CD14-positive monocyte (primary cell): Measurements from ENCODE around the gene DUSP28. TPM values are rescaled to one million over a fixed set of nuclear protein-coding genes. Genes with fewer than 3 reads are reported as not detected.

Experiments
- DNase-seq, 3 donors: peaks; one replicate each; pipeline ENCODE4 v3.0.0-alpha.2; 2011 to 2022
- H2AFZ ChIP-seq: 2 replicates; pipeline ENCODE4 v1.6.0; 2012; ENCODE audit warnings: mild to moderate bottlenecking, low read depth, low read length, inconsistent platforms; ENCODE audit not compliant: insufficient read depth, poor library complexity, severe bottlenecking
- H3K27ac ChIP-seq, 2 donors: 1 replicate in 1 of 2; 2 replicates in 1 of 2; pipeline ENCODE4 v1.5.1; 2012 to 2013; ENCODE audit warnings: low read length in 2 of 2, control low read depth in 1 of 2, inconsistent platforms in 1 of 2, low read depth in 1 of 2, mild to moderate bottlenecking in 1 of 2
- H3K27me3 ChIP-seq, 2 donors: one replicate each; pipeline versions ENCODE4 v1.6.0 to v1.6.1; 2011 to 2013; ENCODE audit warnings: low read length in 2 of 2; ENCODE audit not compliant: control insufficient read depth in 2 of 2, insufficient read depth in 2 of 2
- H3K36me3 ChIP-seq, 2 donors: replicated peaks in 1 of 2; 1 replicate in 1 of 2; 2 replicates in 1 of 2; pipeline versions ENCODE4 v1.5.1 to v1.6.1; 2012 to 2013; ENCODE audit warnings: low read length in 2 of 2, control low read depth in 1 of 2, inconsistent platforms in 1 of 2, mild to moderate bottlenecking in 1 of 2; ENCODE audit not compliant: insufficient read depth in 2 of 2, control insufficient read depth in 1 of 2
- H3K4me1 ChIP-seq, 2 donors: 1 replicate in 1 of 2; 2 replicates in 1 of 2; pipeline versions ENCODE4 v1.5.1 to v1.6.1; 2012 to 2013; ENCODE audit warnings: low read length in 2 of 2, control low read depth in 1 of 2, inconsistent platforms in 1 of 2, mild to moderate bottlenecking in 1 of 2, moderate library complexity in 1 of 2; ENCODE audit not compliant: insufficient read depth in 2 of 2, control insufficient read depth in 1 of 2
- H3K4me2 ChIP-seq: replicated peaks from 2 replicates; pipeline ENCODE3; 2012; ENCODE audit warnings: low read length, moderate library complexity, mild to moderate bottlenecking; ENCODE audit not compliant: poor library complexity, severe bottlenecking; ENCODE audit errors: extremely low read depth
- H3K4me3 ChIP-seq, 3 experiments: fragments of 200-600 bp in 1 of 3; sonication (generic) in 1 of 3; replicated peaks in 1 of 3; 1 replicate in 2 of 3; 2 replicates in 1 of 3; pipeline ENCODE4 v1.5.1; 2011 to 2013; ENCODE audit warnings: low read length in 3 of 3, mild to moderate bottlenecking in 3 of 3, control low read depth in 2 of 3, low read depth in 2 of 3, inconsistent platforms in 1 of 3, moderate library complexity in 1 of 3
- H3K79me2 ChIP-seq: 2 replicates; pipeline ENCODE4 v1.6.0; 2012; ENCODE audit warnings: mild to moderate bottlenecking, control low read depth, inconsistent platforms, low read length, moderate library complexity; ENCODE audit not compliant: insufficient read depth
- H3K9ac ChIP-seq: 2 replicates; pipeline ENCODE4 v1.6.0; 2017; ENCODE audit warnings: low read length, mild to moderate bottlenecking; ENCODE audit not compliant: insufficient read depth, poor library complexity, severe bottlenecking
- H3K9me3 ChIP-seq, 2 donors: replicated peaks in 1 of 2; 1 replicate in 1 of 2; 2 replicates in 1 of 2; pipeline versions ENCODE4 v1.5.1 to v1.6.1; 2012 to 2013; ENCODE audit warnings: low read length in 2 of 2, control low read depth in 1 of 2; ENCODE audit not compliant: control insufficient read depth in 1 of 2, insufficient read depth in 1 of 2
- H4K20me1 ChIP-seq: 2 replicates; pipeline ENCODE4 v1.6.0; 2012; ENCODE audit warnings: mild to moderate bottlenecking, low read length, control low read depth, moderate library complexity; ENCODE audit not compliant: insufficient read depth
- H3K27ac Mint-ChIP-seq, 7 donors: one replicate each; pipeline ENCODE4 v1.8.0; 2020; ENCODE audit warnings: mild to moderate bottlenecking in 7 of 7, mixed read lengths in 7 of 7, moderate library complexity in 6 of 7, inconsistent platforms in 2 of 7
- H3K27me3 Mint-ChIP-seq, 3 donors: one replicate each; pipeline ENCODE4 v1.8.0; 2021 to 2022; ENCODE audit warnings: low read depth in 3 of 3, mild to moderate bottlenecking in 3 of 3, mixed read lengths in 3 of 3, moderate library complexity in 3 of 3, inconsistent platforms in 1 of 3
- H3K36me3 Mint-ChIP-seq, 2 donors: one replicate each; pipeline ENCODE4 v1.8.0; 2020; ENCODE audit warnings: mixed read lengths in 2 of 2, inconsistent platforms in 1 of 2, mild to moderate bottlenecking in 1 of 2
- H3K4me1 Mint-ChIP-seq: one replicate; pipeline ENCODE4 v1.8.0; 2020; ENCODE audit warnings: mild to moderate bottlenecking, mixed read lengths
- H3K4me3 Mint-ChIP-seq, 2 donors: one replicate each; pipeline ENCODE4 v1.8.0; 2020; ENCODE audit warnings: mild to moderate bottlenecking in 2 of 2, mixed read lengths in 2 of 2, moderate library complexity in 1 of 2
- H3K9me3 Mint-ChIP-seq, 7 donors: one replicate each; pipeline ENCODE4 v1.8.0; 2020 to 2022; ENCODE audit warnings: mixed read lengths in 7 of 7, mild to moderate bottlenecking in 6 of 7, moderate library complexity in 6 of 7, inconsistent platforms in 2 of 7
- WGBS: methylation state at CpG from one replicate; pipeline ENCODE4 v1.1.5; 2013; ENCODE audit warnings: missing lambda C conversion rate; ENCODE audit not compliant: insufficient coverage; 5-methylcytosine and 5-hydroxymethylcytosine counted together
- intact Hi-C, 2 donors: fragments of 100-400 bp; cut with micrococcal nuclease; formaldehyde crosslinking; loops; one replicate each; pipeline versions ENCODE4 v1.15.0 to v1.15.1; 2023
- polyA plus RNA-seq, 3 donors: library from polyadenylated mRNA; depleted of rRNA in 1 of 3; unstranded in 2 of 3; stranded (reverse) in 1 of 3; fragments of 300-500 nt in 2 of 3; fragments of >200 nt in 1 of 3; fragmentation: Illumina TruSeq in 2 of 3; gene quantifications; 1 replicate in 2 of 3; 2 replicates in 1 of 3; pipeline ENCODE4 v1.2.3, GENCODE V29; 2012 to 2021
- TF ChIP-seq, protein P1 (sequence below): fragments of 200-600 bp; IDR thresholded peaks from one replicate; pipeline ENCODE4 v1.8.0; 2022; ENCODE audit warnings: antibody characterized with exemption, mild to moderate bottlenecking

The DUSP28 gene
- polyA plus RNA-seq, 3 donors: 10.8 to 17.7 (median 17.1) TPM

DNA sequence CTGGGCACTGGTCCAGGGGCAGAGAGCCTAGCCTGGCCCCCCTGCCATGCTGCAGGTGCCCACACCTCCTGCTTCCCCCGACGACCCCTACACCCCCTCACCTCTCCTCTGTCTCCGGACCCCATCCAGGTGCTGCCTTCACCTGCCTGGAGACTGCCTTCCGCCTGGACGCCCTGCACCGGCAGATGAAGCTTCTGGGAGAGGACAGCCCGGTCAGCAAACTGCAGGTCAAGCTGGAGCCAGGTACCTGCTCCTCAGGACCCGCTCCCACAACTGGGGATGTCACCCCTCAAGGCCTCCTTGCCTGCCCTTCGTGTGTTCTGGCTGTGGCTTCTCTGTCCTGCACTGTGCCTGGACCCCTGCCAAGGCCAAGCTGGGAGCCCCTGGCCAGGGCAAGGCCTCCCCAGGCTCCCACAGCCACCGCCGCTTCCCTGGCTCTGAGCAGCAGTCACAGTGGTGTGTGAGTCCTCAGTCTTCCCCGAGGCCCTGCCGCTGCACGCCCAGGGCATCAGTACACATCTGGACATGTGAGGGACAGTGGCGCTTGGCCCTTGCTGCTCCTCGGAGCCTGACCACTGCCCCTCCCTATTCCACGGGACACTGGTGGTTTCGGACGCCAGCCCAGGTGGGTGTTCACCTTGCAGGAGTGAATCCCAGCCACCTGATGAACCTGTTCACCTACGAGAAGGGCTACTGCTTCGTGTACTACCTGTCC, 14.4 kb downstream of the DUSP28 start:
- Histone ChIP-seq H3K4me1 (peaks cover 37 to 45% of the 10 kb centered on the region in 2 donors), H3K27me3 (no peaks in the 10 kb centered on the region), H3K4me2 (no peak overlapping the region), H2AFZ (no peak overlapping the region), H4K20me1 (peaks cover 100% of the 10 kb centered on the region), H3K79me2 (peaks cover 72% of the 10 kb centered on the region), H3K4me3 (no peak overlapping the region), H3K9me3 (no peaks in the 10 kb centered on the region), H3K9ac (no peak overlapping the region), H3K27ac (no peak overlapping the region), H3K36me3 (peaks cover 65 to 79% of the 10 kb centered on the region in 2 donors)
- TF ChIP-seq, protein P1, sequence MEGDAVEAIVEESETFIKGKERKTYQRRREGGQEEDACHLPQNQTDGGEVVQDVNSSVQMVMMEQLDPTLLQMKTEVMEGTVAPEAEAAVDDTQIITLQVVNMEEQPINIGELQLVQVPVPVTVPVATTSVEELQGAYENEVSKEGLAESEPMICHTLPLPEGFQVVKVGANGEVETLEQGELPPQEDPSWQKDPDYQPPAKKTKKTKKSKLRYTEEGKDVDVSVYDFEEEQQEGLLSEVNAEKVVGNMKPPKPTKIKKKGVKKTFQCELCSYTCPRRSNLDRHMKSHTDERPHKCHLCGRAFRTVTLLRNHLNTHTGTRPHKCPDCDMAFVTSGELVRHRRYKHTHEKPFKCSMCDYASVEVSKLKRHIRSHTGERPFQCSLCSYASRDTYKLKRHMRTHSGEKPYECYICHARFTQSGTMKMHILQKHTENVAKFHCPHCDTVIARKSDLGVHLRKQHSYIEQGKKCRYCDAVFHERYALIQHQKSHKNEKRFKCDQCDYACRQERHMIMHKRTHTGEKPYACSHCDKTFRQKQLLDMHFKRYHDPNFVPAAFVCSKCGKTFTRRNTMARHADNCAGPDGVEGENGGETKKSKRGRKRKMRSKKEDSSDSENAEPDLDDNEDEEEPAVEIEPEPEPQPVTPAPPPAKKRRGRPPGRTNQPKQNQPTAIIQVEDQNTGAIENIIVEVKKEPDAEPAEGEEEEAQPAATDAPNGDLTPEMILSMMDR: no peak
- DNase-seq: no peak
- Mint-ChIP-seq H3K4me3 (no peak overlapping the region), H3K27ac (no peak overlapping the region), H3K36me3 (peaks cover 47 to 79% of the 10 kb centered on the region in 2 donors), H3K4me1 (peaks cover 38% of the 10 kb centered on the region), H3K27me3 (peaks cover 0 to 3% (median 0%) of the 10 kb centered on the region in 3 donors), H3K9me3 (no peaks in the 10 kb centered on the region)
- WGBS: 95% methylated on average over 20 of the region's 21 CpGs
- intact Hi-C loops: no loop called here

DNA sequence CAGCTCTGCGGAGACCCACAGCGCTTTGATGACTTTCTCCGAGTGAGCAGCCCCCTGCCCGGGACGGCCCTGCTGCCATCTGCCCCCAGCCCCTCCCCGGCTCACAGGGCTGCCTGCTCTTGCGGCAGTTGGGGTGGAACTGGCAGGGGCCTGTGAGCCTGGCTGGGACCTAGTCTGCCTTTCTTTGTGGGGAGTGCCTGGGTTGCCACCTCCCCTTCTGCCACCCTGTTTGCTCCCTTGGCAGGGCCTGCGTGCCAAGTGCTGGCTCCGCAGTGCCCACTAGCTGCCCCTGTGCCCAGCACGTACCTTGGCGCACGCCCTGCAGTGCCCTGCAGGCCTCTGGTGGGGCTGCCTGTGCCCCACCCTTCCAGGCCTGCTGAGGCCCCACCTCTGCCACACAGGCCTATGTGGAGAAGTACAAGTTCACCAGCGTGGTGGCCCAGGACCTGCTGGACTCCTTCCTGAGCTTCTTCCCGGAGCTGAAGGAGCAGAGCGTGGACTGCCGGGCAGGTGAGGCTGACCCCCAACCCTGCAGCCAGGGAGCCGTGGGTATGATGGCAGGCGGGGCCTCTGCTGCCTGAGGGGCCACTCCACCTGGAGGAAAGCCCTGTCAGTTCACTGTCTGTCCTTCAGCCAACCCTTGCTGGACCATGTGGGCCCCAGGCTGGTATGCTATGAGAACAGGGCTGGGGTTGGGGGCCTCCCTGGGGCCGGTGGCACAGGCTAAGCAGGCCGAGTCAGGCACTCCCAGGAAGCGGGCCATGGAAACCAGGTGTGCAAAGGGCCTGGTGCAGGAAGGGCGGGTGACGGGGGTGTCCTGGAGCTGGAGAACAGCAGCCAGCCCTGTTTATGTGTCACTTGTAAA, 15.2 kb downstream of the DUSP28 start:
- peaks cover 64% of the 10 kb centered on the region for H3K79me2 ChIP-seq
- H4K20me1 ChIP-seq: peaks cover 100% of the 10 kb centered on the region
- no peak overlapping the region for H2AFZ ChIP-seq
- no peaks in the 10 kb centered on the region for H3K9me3 ChIP-seq
- Mint-ChIP-seq H3K27ac (peak overlapping the region in 2 of 7 donors; percentile 50 to 63), H3K4me1 (peaks cover 38% of the 10 kb centered on the region), H3K36me3 (peaks cover 48 to 71% of the 10 kb centered on the region in 2 donors), H3K9me3 (no peaks in the 10 kb centered on the region), H3K27me3 (peaks cover 0 to 3% (median 0%) of the 10 kb centered on the region in 3 donors), H3K4me3 (no peak overlapping the region)
- H3K4me2 ChIP-seq: no peak overlapping the region
- no peaks in the 10 kb centered on the region for H3K27me3 ChIP-seq
- intact Hi-C loops: no loop called here
- peaks cover 37 to 45% of the 10 kb centered on the region in 2 donors for H3K4me1 ChIP-seq
- H3K36me3 ChIP-seq: peaks cover 65 to 79% of the 10 kb centered on the region in 2 donors
- 95% methylated on average over 23 of the region's 23 CpGs for WGBS
- H3K4me3 ChIP-seq: no peak overlapping the region
- H3K27ac ChIP-seq: no peak overlapping the region
- DNase-seq: no peak
- TF ChIP-seq, protein P1: no peak
- no peak overlapping the region for H3K9ac ChIP-seq
